Measurements from ENCODE around the gene IL17RB.

IL17RB gene

DNA sequence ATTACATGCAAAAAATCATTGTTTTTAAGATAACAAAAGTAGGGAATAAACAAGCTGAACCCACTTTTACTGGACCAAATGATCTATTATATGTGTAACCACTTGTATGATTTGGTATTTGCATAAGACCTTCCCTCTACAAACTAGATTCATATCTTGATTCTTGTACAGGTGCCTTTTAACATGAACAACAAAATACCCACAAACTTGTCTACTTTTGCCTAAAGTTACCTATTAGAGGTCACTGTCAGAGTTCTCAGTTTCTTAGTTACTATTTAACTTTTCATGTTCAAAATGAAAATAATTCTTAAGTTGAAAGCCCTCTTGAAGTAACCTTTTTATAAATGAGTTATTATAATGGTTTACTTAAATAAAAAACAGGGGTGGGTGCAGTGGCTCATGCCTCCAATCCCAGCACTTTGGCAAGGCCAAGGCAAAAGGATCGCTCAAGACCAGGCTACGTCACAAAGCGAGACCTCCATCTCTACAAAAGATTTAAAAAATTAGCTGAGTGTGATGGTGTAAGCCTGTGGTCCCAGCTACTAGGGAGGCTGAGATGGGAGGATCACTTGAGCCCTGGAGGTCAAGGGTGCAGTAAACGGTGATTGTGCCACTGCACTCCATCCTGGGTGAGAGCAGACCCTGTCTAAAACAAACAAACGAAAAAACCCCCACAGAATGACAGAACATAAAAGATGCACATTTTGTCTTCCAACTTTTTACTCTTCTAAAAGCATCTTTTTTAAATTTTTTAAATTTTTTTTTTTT is 19.5 kb downstream of the IL17RB start:
- no peak for TF ChIP-seq CTCF (IDR thresholded peaks at IDR 0.05; ENCODE audit: low read depth, low read length)
- no peak for DNase-seq (ENCODE audit: extremely low read depth, low read depth)

GRCh38 chr3:53880396-53881345 is 34.3 kb downstream of the IL17RB start:
- no peak for TF ChIP-seq CTCF (IDR thresholded peaks at IDR 0.05; ENCODE audit: low read depth, low read length)
- no peak for DNase-seq (ENCODE audit: extremely low read depth, low read depth)

GRCh38 chr3:53881691-53882593 is 35.6 kb downstream of the IL17RB start, which contains the start of gene ACTR8:
TSS of gene ACTR8 (minus strand) at chr3:53882152. CDS start at chr3:53882101, 51 bp downstream.
- peak; percentile 60 for DNase-seq (ENCODE audit: extremely low read depth, low read depth)
- peak; percentile 12; the same call in 1 of the 2 replicates for TF ChIP-seq CTCF (IDR thresholded peaks at IDR 0.05; ENCODE audit: low read depth, low read length)

- DNase-seq (ENCODE audit: extremely low read depth, low read depth) = no peak
Observed at GRCh38 chr3:53883008-53883407, 36.6 kb downstream of the IL17RB start.

GRCh38 chr3:53884623-53885022 is 38.3 kb downstream of the IL17RB start:
- no peak for TF ChIP-seq CTCF (IDR thresholded peaks at IDR 0.05; ENCODE audit: low read depth, low read length)
- no peak for DNase-seq (ENCODE audit: extremely low read depth, low read depth)

More at GRCh38 chr3:53883008-53883407, 36.6 kb downstream of the IL17RB start:
- TF ChIP-seq CTCF (IDR thresholded peaks at IDR 0.05; ENCODE audit: low read depth, low read length) = no peak

DNA sequence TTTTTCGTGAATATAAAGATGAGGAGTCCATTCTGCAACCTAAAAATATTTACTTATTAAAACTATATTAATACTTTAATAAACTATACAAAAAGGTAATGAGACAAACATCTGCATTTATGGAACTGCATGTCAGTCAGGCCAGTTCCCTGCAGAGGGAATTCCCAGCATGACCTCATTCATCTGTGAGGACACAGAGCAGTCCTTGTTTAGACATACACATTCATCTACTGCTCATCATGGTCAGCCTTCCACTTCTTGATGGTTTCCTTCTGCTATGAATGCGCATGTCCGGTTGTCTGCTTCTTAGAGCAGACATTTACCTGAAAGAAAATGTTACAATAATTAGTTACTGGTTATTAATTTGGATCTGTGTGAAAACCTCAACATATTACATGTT is 38.9 kb downstream of the IL17RB start:
- no peak for DNase-seq (ENCODE audit: extremely low read depth, low read depth)
- TF ChIP-seq CTCF (IDR thresholded peaks at IDR 0.05; ENCODE audit: low read depth, low read length) = no peak
